OCI-LY7 (cell line): Measurements from ENCODE around the gene ADAMTS16. TPM values are rescaled to one million over a fixed set of nuclear protein-coding genes. Genes with fewer than 3 reads are reported as not detected.

Source experiments
- BruUV-seq: library from RNA; stranded (reverse); fragments of 400-500 nt; replicated peaks from 2 replicates; lab custom pipeline; 2021; lab: Mats Ljungman, UMichigan
- CTCF ChIA-PET: fragments of 300-600 bp; sonication (Branson Sonifier 250); formaldehyde crosslinking; loops from one replicate; lab custom pipeline; 2022; ENCODE audit warnings: antibody characterized with exemption; ENCODE audit not compliant: unreplicated experiment; lab: Charles Lee
- POLR2A ChIA-PET: fragments of 300-600 bp; sonication (Branson Sonifier 250); formaldehyde crosslinking; loops from one replicate; lab custom pipeline; 2022; ENCODE audit warnings: antibody characterized with exemption; lab: Charles Lee
- DNase-seq: peaks from one replicate; pipeline ENCODE4 v3.0.0-alpha.2; 2015; ENCODE audit warnings: low spot score
- H2AFZ ChIP-seq: fragments of 200-600 bp; sonication (generic), shearing (Covaris generic); 2 replicates; pipeline ENCODE4 v1.6.1; 2014; ENCODE audit warnings: mild to moderate bottlenecking, antibody characterized with exemption, low read length, moderate library complexity
- H3K27ac ChIP-seq: fragments of 200-600 bp; sonication (generic); 2 replicates; pipeline ENCODE4 v1.5.1; 2014; ENCODE audit warnings: mixed run types, low read depth, mild to moderate bottlenecking, moderate library complexity, low read length, inconsistent platforms; ENCODE audit not compliant: poor library complexity, severe bottlenecking
- H3K36me3 ChIP-seq: fragments of 200-600 bp; sonication (generic); 2 replicates; pipeline ENCODE4 v1.6.1; 2014; ENCODE audit warnings: mild to moderate bottlenecking, antibody characterized with exemption, low read length, moderate library complexity, mixed read lengths; ENCODE audit not compliant: insufficient read depth
- H3K4me1 ChIP-seq: fragments of 200-600 bp; sonication (generic); 2 replicates; pipeline ENCODE4 v1.5.1; 2014; ENCODE audit warnings: mild to moderate bottlenecking, low read length; ENCODE audit not compliant: insufficient read depth, poor library complexity, severe bottlenecking
- H3K4me2 ChIP-seq: fragments of 200-600 bp; sonication (generic); 2 replicates; pipeline ENCODE4 v1.6.1; 2014; ENCODE audit warnings: mild to moderate bottlenecking, low read length
- H3K4me3 ChIP-seq: fragments of 200-600 bp; sonication (generic); 2 replicates; pipeline ENCODE4 v1.5.1; 2014; ENCODE audit warnings: mild to moderate bottlenecking, low read depth, low read length; ENCODE audit not compliant: poor library complexity, severe bottlenecking
- H3K79me2 ChIP-seq: fragments of 200-600 bp; sonication (generic); 2 replicates; pipeline ENCODE4 v1.6.1; 2016; ENCODE audit warnings: low read depth, mild to moderate bottlenecking, low read length, moderate library complexity, mixed read lengths; ENCODE audit not compliant: insufficient read depth
- H3K9me2 ChIP-seq: fragments of 200-600 bp; sonication (generic); 2 replicates; pipeline ENCODE4 v1.6.1; 2016; ENCODE audit warnings: mild to moderate bottlenecking, low read length, mixed read lengths; ENCODE audit not compliant: insufficient read depth
- H3K9me3 ChIP-seq: fragments of 200-600 bp; sonication (generic); 2 replicates; pipeline ENCODE4 v1.6.1; 2014; ENCODE audit warnings: mild to moderate bottlenecking, mixed run types, low read length, mixed read lengths
- H4K20me1 ChIP-seq: fragments of 200-600 bp; sonication (generic); 2 replicates; pipeline ENCODE4 v1.6.1; 2014; ENCODE audit warnings: mild to moderate bottlenecking, antibody characterized with exemption, low read length, moderate library complexity, mixed read lengths; ENCODE audit not compliant: insufficient read depth
- EZH2phosphoT487 ChIP-seq: fragments of 200-600 bp; sonication (generic); IDR thresholded peaks from 2 replicates; pipeline ENCODE4 v1.6.1; 2018; ENCODE audit warnings: low read depth, borderline replicate concordance, mild to moderate bottlenecking, mixed run types, antibody characterized with exemption, low read length, moderate library complexity, mixed read lengths
- intact Hi-C: fragments of 100-400 bp; cut with micrococcal nuclease; formaldehyde crosslinking; loops from one replicate; pipeline ENCODE4 v1.10.0; 2022; ENCODE audit not compliant: unreplicated experiment
- total RNA-seq, 2 experiments: library from RNA; depleted of rRNA in 1 of 2; stranded (reverse); fragments of >200 nt in 1 of 2; shearing (Covaris generic) in 1 of 2; gene quantifications; 2 replicates each; pipeline ENCODE4 v1.2.3, GENCODE V29; 2014 to 2022
- TF ChIP-seq, protein P1 (sequence below): fragments of 200-600 bp; sonication (generic); conservative IDR thresholded peaks from 2 replicates; pipeline ENCODE4 v1.5.1; 2014; ENCODE audit warnings: mild to moderate bottlenecking, antibody characterized with exemption, low read length, moderate library complexity, mixed read lengths

The ADAMTS16 gene
- total RNA-seq, 2 experiments from 2014 or later: not detected

DNA sequence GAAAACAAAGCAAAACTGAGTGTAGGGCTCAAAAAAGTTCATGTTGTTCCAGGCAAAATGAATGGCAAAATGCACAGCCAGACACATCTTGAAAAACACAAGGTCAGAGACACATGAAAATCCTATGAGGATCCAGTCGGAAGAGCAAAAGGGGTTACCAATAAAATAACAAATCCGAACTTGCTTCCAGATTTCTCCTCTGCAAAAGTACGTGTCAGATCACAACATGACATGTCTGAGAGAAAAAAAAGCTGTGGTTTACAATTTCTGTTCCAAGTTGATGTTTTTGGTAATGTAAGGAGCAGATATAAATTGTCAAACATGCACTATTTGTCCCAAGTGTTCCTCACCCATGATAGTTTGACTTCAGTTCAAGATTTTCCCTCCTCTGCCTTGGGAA, 15.9 kb upstream of the ADAMTS16 start:
- Histone ChIP-seq H3K27ac (no peak overlapping the region), H4K20me1 (no peaks in the 10 kb centered on the region), H3K9me3 (no peaks in the 10 kb centered on the region), H3K4me1 (no peaks in the 10 kb centered on the region), H3K9me2 (no peaks in the 10 kb centered on the region), H3K4me2 (no peak overlapping the region), H2AFZ (no peak overlapping the region), H3K36me3 (no peaks in the 10 kb centered on the region), H3K4me3 (no peak overlapping the region), H3K79me2 (no peaks in the 10 kb centered on the region)
- BruUV-seq: no TSS peak
- DNase-seq: no peak
- intact Hi-C loops: no loop called here
- no peak for TF ChIP-seq EZH2phosphoT487
- TF ChIP-seq, protein P1, sequence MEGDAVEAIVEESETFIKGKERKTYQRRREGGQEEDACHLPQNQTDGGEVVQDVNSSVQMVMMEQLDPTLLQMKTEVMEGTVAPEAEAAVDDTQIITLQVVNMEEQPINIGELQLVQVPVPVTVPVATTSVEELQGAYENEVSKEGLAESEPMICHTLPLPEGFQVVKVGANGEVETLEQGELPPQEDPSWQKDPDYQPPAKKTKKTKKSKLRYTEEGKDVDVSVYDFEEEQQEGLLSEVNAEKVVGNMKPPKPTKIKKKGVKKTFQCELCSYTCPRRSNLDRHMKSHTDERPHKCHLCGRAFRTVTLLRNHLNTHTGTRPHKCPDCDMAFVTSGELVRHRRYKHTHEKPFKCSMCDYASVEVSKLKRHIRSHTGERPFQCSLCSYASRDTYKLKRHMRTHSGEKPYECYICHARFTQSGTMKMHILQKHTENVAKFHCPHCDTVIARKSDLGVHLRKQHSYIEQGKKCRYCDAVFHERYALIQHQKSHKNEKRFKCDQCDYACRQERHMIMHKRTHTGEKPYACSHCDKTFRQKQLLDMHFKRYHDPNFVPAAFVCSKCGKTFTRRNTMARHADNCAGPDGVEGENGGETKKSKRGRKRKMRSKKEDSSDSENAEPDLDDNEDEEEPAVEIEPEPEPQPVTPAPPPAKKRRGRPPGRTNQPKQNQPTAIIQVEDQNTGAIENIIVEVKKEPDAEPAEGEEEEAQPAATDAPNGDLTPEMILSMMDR: no peak
- POLR2A ChIA-PET: no interaction called here
- CTCF ChIA-PET: no interaction called here

DNA sequence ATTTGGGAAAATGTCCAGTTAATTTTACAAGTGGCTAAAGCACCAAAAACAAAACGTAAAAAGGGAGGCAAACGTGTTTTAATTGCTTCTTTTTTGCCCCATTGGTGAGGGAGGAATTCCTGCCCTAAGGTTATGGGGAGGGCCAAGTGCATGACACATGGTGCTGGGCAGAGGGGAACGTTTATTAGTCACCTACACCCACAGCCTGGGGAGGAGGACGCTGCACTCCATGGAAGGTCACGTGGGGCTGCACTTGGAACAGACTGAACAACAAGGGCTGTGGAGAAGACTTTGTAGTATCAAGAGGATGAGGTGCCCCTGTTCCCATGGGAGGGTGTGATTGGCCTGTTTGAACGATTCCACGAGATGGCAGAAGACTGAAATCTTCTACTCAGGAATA, 13.7 kb upstream of the ADAMTS16 start:
- CTCF ChIA-PET: no interaction called here
- no peak overlapping the region for H3K4me2 ChIP-seq

DNA sequence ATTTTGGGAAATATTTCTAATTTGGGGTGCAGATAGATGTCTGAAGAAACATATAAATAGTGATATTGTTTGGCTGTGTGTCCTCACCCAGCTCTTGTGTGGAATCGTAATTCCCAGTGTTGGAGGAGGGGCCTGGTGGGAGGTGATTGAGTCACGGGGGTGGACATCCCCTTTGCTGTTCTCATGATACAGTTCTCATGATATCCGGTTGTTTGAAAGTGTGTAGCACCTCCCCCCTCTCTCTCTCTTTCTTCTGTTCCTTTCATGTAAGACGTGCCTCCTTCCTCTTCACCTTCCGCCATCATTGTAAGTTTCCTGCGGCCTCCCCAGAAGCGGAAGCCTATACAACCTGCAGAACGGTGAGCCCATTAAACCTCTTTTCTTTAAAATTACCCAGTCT, 11.4 kb upstream of the ADAMTS16 start:
- POLR2A ChIA-PET: no interaction called here
- Histone ChIP-seq H3K9me2 (no peaks in the 10 kb centered on the region), H3K79me2 (no peaks in the 10 kb centered on the region), H3K4me1 (no peaks in the 10 kb centered on the region), H3K36me3 (no peaks in the 10 kb centered on the region), H3K4me2 (no peak overlapping the region), H3K9me3 (no peaks in the 10 kb centered on the region), H3K4me3 (no peak overlapping the region), H2AFZ (no peak overlapping the region), H3K27ac (no peak overlapping the region), H4K20me1 (no peaks in the 10 kb centered on the region)
- TF ChIP-seq EZH2phosphoT487: no peak
- TF ChIP-seq, protein P1: no peak
- intact Hi-C loops: no loop called here
- DNase-seq: no peak
- no TSS peak for BruUV-seq
- CTCF ChIA-PET: no interaction called here

More for the DNA sequence above, 13.7 kb upstream of the ADAMTS16 start:
- intact Hi-C loops: no loop called here
- Histone ChIP-seq H4K20me1 (no peaks in the 10 kb centered on the region), H3K27ac (no peak overlapping the region), H3K79me2 (no peaks in the 10 kb centered on the region), H3K36me3 (no peaks in the 10 kb centered on the region), H3K4me3 (no peak overlapping the region), H3K9me3 (no peaks in the 10 kb centered on the region), H2AFZ (no peak overlapping the region), H3K9me2 (no peaks in the 10 kb centered on the region), H3K4me1 (no peaks in the 10 kb centered on the region)
- no peak for TF ChIP-seq EZH2phosphoT487
- TF ChIP-seq, protein P1: no peak
- no TSS peak for BruUV-seq
- no peak for DNase-seq
- POLR2A ChIA-PET: no interaction called here
